GM18909 (cell line): ENCODE data around the gene ANKS1B.

Experiments used
- ATAC-seq: cut with Tn5 transposase; IDR thresholded peaks from one replicate; pipeline ENCODE4 v1.9.1; 2021; ENCODE audit warnings: mild to moderate bottlenecking; ENCODE audit not compliant: unreplicated experiment, poor library complexity

The ANKS1B gene

DNA sequence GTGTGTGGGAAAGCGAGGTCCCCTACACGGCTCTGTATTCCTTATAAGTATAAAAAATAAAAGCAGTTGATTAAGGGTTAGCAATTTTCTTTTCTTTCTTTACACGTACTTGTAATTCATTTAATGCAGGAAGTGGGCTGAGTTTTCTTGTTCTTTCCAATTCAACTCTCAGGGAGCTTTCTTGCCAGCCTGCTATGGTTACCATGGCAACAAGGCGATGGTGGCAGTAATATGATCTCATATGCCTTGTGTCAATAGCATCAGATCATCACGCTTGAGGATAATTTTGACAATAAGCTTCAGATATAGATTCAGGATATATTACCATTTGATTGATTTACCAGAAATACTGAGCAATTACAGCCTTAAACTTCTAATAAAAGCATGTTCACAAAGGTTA lies 873.1 kb downstream of the ANKS1B start:
- ATAC-seq: no peak

DNA sequence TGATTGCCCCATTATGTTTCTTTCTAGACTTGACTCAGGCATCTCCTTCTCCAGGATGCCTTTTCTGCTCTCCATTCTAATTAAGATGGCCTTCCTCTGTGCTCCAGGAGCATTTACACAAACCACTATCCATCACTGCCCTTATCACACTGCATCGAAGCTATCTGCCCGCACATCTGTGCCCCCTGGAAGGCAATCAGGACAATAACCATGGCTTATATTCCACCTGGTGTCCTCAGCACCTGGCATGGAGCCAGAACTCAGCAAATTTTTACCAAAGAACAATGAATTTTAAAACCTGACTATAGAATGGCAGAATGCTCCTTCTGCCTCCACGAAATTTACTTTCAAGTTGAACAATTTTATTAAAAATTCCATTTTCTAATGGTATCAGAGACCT lies 873.9 kb downstream of the ANKS1B start:
- no peak for ATAC-seq

DNA sequence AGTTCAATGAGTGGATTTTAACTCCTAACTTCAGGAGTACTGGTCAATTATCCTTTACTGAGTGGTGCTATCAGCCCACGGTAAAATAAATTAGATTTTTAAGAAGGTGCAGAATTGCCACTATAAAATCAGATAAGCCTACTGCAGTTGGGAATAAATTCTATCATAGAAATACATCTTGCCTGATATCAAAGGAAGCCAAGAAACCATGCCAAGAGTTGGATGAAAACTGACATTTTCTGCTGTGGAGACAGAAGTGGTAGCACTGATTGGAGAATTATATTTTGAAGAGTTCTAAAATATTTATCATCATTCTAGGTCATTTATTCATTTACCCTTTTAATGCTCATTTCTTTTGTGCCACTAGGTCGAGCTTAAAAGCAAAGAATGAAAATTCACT lies 874.5 kb downstream of the ANKS1B start:
- no peak for ATAC-seq

DNA sequence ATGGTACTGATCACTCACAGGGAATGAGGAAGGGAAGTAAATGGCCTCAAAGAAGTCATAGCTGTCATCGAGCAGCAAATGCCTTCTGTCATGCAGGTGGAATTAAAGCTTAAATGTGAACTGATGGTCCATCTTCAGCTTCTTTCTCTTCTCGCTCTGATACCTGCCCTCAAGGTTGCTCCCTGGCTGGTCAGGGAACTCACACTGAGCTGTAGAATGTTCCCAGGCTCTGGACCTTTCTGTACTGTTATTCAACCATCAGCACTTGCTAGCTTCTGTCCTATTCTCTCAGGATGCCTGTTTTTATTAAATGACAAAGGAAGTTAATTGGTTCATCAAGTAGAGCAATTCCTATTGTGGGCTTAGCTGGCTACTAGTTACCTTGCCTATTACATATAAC lies 875.8 kb downstream of the ANKS1B start:
- ATAC-seq: no peak

DNA sequence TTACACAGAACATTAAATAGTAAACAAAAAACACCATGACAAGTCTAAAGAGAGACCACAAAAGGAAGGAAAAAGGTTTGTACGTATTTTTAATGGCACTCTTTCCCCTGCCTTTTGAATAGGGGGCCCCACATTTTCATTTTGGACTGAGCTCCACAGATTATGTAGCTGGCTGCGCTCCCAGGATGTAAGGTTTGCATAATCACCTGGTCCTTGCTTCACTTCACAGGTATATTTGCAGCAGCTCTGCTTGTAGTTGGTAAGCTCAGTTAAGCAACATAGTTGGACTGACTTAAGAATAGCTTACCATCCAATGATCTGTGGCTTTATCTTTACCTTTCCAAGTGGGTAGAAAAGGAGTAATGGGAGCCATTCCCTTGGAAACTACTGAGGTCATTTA lies 885.0 kb downstream of the ANKS1B start:
- no peak for ATAC-seq

DNA sequence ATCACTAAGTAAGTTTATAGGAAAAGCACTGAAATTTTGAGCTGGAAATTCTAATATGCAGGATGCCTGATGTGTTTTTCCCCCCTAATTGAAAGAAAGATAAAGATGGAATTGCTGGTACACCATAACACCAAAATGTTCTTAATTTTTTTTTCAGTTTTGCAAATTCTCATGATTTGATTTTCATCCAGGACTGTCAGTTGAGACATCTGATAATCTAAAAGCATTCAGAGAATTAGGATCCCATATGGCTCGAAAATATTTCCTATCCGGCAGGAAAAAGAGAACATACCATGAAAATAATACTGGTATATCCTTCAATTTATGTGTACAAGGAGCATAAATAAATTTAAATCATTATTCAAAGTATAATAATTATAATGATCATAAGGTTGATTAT lies 887.6 kb downstream of the ANKS1B start:
- no peak for ATAC-seq

DNA sequence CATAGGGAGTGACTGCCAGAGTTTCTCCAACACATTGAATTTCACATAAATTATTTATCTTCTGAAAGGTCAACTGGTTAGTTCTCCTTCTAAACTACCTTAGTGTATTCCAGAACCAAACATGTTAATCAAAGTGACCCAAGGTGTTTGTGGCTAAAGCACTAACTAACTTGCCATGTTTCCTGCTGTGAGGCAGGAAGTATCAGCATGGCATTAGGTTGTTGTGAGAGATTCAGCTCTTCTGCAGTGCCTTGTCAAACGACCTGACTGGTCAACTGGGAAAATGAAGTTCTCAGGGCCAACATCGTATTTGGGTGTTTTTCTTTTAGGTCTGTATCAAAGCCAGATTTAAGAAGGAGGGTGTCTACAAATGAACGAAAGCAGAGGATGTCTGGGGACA lies 891.6 kb downstream of the ANKS1B start:
- ATAC-seq: no peak

DNA sequence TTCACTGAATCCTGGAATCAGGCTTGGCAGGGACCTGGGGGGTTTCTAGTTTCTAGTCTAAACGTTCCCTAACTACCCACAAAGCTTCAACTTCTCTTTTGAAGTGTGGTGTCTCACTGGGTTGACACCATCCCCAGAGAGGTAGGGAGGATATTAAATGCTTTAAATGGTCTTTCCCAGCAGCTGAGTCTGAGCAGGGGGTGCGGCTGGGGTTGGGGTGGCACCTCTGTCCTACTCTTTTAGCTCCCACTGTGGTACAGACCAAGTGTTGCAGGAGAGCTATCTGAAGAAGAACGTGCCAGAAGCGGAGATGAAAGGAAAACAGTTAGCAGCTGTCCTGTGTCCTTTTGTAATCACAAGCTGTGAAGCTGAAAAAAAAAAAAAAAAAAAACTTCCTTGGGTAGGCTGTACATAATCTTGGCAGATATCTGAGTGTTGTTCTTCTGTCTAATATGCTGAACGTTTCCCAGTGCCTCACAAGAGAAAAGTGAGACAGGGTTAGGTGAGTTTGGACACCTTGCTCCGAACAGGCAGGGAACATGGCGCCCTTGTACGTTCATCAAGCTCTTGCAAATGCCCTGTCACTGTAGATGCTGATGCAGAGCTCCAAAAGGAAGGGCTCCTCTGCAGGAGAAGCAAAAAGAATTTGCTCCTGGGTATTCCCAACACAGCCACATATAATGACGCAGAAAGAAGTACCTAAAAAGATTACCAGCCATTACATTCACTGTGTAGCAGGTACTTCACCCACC lies 892.5 kb downstream of the ANKS1B start:
- ATAC-seq: no peak

DNA sequence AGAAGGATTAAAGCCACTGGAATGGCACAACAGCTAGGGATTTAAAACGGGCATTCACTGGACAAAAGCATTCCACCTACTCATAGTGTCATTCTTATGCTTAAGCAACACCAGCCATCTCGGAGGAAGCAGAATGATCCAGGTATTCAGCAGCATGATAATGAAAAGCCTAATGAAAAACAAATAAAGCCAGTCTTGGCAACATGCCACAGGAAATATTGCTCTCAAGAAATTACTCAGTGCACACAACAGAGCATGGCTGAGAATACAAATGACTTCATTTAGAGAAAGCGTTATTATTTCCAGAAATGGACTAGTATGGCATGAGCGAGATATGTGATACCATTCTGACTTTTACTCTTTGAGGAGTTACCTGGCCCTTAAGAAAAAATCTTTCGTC lies 897.5 kb downstream of the ANKS1B start:
- no peak for ATAC-seq

DNA sequence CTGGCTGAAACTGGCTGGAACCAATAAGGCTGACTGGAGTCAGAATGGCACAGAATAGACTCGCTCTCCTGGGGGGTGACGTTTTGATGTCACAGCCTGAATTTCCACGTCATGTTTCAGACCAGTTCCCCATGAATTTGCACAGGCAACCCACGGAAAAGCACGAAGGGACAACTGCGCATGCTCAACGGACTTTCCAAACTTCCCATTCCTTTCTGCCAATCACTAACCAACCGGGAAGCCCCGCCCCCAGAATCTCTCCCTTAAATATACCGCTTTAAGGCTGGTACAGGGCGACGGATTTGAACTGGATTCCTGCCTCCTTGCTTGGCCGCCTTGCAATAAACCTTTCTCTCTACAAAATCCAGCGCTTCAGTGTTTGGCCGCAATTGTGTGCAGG lies 904.9 kb downstream of the ANKS1B start:
- ATAC-seq: no peak

DNA sequence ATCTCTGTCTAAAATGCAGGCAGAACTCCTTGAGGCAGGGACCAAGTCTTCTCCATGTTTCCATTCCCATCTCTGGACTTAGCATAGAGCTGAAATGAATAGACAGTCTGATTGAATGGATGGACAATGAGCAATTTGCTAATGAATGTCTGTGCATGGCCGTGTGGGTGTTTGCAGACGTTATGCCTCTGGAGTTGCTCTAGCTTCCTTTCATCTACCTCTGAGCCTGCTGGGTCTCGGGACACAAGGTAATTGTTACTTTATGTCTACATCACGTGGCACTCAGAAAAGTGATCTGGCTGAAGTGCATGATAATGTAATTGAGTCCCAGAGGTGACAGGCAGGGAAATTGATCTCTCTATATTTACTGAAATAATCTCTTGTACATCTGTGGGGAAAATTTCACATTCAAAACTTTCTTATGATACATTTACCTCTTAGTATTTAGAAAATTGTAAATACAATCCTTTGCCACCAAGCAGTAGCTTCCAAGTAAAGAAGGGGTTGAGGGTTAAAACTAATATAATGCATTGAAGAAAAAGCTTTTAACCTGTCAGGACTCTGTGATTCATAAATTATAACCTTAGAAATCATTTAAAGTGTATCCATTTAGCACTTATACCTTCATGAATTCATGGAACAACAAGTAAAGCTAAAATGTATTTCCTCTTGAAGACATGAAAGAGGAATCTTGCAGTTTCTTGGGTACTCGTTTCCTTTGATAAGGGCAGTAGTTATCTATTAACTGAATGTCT lies 915.6 kb downstream of the ANKS1B start:
- no peak for ATAC-seq

DNA sequence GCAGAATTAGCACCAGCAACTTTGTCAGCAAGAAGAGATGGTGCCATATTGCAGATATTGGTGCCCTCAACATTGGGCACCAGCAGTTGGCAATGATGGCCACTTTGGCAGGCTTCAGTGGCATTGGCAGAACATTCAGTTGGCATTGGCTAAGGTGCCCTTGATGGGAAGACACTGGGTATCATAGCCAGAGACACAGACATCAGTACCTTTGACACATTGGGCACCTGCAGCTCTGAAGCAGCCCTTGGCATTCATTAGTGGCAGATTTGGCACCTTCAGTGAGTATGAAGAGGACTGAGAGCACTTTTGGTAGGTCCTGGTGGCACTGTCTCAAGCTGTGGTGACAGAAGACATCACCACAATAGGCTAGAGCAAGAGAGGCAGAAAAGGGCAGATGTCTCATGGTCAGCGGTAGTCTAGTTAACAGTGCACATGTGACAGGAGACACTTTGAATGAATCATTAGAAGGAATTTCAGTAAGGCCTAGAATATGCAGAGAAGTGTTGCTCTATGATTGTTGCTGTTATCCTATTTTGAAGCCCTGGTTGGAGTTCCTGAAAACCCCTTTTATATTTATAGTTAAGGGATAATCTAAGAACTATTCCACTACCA lies 917.5 kb downstream of the ANKS1B start:
- ATAC-seq: no peak

DNA sequence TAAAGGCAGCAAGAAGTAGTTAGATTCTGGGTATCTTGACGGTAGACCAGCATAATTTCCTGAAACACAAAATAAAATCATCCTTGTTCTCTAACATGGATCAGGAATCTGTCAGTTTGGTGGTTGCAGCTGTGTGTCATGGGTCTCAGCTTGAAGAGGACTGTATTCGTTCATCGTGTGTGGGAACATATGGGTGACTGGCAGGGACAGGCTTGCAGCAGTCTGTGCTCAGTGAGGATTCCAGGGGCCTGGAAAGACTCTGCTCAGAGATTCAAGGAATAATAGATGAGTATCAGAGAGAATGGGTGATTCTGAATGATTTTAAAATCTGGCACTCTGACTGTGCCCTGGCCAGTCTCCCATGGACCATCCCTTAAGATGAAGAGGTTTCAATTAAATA lies 918.0 kb downstream of the ANKS1B start:
- ATAC-seq: no peak

DNA sequence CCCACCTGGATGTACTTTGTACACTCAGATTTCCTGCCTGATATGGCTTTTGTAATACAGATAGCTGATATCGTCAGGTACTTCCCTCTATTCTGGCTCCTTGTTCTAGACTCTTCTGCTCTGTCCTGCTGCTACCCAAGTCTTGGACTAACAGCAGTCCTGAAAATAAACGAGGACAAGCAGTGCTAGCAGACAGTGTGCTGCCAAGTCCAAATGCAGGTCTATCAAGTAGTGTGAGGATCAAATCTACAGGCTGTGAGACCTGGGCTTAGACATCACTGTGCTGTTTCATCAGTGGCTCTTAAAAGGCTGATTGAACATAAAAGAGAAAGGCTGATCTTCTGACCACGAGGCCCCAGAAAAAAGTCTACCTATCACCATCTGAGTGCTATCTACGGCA lies 921.6 kb downstream of the ANKS1B start:
- no peak for ATAC-seq

DNA sequence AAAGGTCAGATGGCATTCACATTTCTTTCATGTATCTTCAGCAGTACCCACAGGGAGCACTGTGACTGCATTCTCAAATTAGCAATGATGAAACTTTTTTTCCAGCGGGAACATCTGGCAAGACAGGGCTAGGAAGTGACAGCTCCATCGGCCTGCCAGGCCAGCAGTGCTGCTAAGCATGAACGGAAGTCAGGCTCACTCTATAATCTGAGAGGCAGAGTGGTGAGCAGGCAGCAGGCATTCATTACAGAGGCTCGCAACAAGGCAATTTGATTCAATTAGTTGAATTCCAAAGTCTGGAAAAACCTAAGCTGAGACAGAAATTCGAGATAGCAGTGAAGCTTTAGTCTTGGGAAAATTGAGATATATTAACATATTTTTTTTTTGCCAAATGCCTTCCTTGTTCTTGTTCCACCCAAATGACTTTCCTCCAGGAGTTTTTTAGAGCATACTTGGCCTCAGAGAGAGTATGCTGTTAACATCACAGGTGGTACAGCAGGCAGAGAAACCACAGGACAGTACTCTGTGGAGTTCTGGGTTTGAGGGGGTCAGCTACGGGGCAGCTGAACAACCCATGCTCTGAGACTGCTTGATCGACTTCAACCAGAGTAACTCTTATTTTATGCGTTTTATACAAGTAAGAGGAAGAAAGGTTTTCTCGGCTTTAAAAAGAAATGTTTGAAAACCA lies 924.8 kb downstream of the ANKS1B start:
- ATAC-seq: no peak

DNA sequence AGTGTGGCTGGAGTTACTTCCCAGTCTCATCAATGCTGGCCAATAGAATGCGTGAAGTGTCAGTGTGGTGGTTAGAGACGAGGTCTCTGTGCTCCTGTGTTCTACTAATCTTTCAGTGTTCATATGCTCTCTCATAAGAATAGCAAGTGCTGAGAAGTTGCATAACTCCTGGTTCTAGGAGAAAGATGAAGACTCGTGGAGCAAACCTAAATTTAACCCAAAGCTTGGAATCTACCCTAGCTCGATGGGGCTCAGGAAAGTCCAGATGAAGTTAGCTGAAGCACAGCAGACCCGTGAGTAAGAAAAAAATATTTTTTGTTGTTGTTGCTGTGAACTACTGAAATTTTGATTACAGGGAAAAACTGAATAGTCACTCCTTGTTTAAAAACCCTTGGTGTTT lies 927.1 kb downstream of the ANKS1B start:
- no peak for ATAC-seq

DNA sequence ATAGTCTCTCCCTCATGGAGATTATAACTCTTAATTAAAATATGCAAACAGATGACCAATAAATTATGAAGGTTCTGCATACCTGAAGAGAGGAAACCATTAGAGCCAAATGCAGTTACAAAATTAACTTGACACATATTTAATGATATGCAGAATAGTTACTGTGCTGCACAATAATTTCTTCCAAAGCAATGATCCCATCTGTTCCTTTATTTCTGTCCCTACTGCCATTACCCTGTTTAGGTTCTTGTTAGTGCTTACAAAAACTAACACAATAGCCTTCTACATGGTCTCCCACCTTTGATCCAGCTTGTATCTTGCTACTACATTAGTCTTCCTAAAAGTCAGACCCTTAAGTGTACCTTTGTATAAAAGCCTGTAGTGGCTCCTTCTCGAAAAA lies 928.5 kb downstream of the ANKS1B start:
- ATAC-seq: no peak

DNA sequence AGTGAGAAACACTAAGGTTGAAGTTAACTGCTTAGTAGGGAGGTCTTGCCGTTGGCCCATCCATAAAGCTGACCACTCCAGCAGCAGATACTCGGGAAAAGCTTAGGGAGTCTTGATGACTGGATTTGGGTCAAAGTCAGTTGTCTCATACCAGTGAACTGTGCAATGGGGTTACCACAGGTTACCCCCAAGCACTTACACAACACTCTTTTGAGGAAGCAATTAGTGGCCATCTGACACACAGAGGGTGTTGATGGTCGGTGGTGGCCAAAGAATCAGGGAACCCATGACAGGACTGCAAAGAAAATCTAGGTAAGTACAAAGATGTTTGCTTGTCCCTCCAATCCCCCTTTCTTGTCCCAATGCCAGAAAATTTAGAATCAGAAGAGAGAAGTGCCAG lies 929.4 kb downstream of the ANKS1B start:
- no peak for ATAC-seq

DNA sequence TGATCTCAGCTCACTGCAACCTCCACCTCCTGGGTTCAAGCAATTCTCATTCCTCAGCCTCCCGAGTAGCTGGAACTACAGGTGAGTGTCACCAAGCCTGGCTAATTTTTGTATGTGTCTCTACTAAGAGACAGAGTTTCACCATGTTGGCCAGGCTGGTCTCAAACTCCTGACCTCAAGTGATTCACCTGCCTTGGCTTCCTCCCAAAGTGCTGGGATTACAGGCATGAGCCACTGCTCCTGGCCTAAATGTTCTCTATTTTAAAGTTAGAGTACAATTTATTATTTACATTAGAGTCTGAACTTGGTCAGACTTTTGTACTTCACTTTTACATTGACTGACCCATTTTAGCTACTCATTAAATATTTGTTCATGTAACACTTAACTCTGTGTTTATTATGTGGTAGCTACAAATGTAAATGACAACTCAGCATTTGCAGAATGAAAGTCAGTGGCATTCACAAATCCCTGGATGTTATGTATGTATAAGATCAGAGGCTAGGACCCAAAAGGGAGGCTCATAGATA lies 930.1 kb downstream of the ANKS1B start:
- ATAC-seq: no peak

DNA sequence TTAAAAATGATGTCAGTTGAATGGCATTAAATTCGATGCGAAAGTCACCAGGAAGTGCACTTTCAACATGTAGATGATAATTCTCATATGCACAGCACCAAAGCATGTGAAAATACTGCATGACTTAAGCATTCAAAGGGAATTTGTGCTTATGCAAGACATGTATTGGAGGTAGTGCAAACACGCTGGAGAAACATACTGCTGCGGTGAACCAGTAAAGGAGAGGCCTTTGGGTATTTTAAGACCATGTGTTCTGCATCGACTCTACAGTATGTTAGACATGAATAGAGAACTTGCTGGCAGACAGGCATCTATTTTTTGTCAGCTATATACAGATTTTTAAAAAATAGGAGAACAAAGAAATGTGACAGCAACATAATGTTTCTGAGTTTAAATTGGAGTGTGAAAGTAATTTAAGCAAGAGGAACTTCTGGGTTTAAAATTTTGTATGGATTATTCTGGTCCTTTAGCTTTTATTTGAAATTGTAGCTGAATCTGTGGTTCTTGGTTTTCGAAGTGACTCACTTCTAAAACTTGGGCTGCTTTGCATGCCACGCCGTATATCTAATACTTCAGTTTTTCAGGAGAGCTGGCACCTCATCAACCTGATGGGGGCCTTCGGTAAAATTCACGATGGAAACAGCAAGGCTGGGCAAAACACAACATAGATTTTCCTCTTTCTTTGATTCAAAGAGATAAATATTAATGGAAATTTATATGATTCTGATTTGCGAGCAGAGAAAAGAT lies 930.9 kb downstream of the ANKS1B start:
- ATAC-seq: no peak
